NCI-H82 treated with DMSO at 0.1 percent for 48 hours (cell line): ENCODE results near the gene CAB39.

Experiments used
- DNase-seq: peaks from one replicate; lab custom pipeline; 2025; ENCODE audit not compliant: unreplicated experiment; lab: John Stamatoyannopoulos, UW

The CAB39 gene

GRCh38 chr2:230812033-230812432 is 99.4 kb downstream of the CAB39 start:
- DNase-seq: no peak

GRCh38 chr2:230814616-230815015 is 102.0 kb downstream of the CAB39 start:
- no peak for DNase-seq

- DNase-seq: no peak
These were observed 102.4 kb downstream of the CAB39 start for GRCh38 chr2:230815088-230815487.

- DNase-seq: no peak
These were observed 104.1 kb downstream of the CAB39 start for GRCh38 chr2:230816735-230817134.

- DNase-seq: no peak
These were observed 106.8 kb downstream of the CAB39 start for GRCh38 chr2:230819433-230819832.

- DNase-seq: no peak
These were observed 108.8 kb downstream of the CAB39 start for GRCh38 chr2:230821261-230821990.

- no peak for DNase-seq
These were observed 109.4 kb downstream of the CAB39 start for GRCh38 chr2:230821991-230822520.

GRCh38 chr2:230823264-230823964 is 110.8 kb downstream of the CAB39 start:
- no peak for DNase-seq

- peak; percentile 70 for DNase-seq
These were observed 111.8 kb downstream of the CAB39 start for GRCh38 chr2:230824406-230824978.

GRCh38 chr2:230825354-230825753 is 112.7 kb downstream of the CAB39 start:
- DNase-seq: no peak

GRCh38 chr2:230827774-230828271 is 115.2 kb downstream of the CAB39 start:
- no peak for DNase-seq

GRCh38 chr2:230828272-230828961 is 115.8 kb downstream of the CAB39 start:
- DNase-seq: no peak

- DNase-seq: no peak
These were observed 116.7 kb downstream of the CAB39 start for GRCh38 chr2:230829293-230829692.

- DNase-seq: no peak
These were observed 117.3 kb downstream of the CAB39 start for GRCh38 chr2:230829959-230830358.

- no peak for DNase-seq
These were observed 117.8 kb downstream of the CAB39 start for GRCh38 chr2:230830428-230830827.

GRCh38 chr2:230840301-230840700 is 127.7 kb downstream of the CAB39 start:
- no peak for DNase-seq

- no peak for DNase-seq
These were observed 129.8 kb downstream of the CAB39 start for GRCh38 chr2:230842473-230842872.

GRCh38 chr2:230843132-230843531 is 130.5 kb downstream of the CAB39 start:
- DNase-seq: no peak

GRCh38 chr2:230846360-230846759 is 133.7 kb downstream of the CAB39 start:
- DNase-seq: no peak

- DNase-seq: peak; percentile 30
These were observed 135.3 kb downstream of the CAB39 start for GRCh38 chr2:230847883-230848388.
